T-cell (primary cell): Measurements from ENCODE around the gene XAB2. TPM values are rescaled to one million over a fixed set of nuclear protein-coding genes. Genes with fewer than 3 reads are reported as not detected.

Experiments used
- ATAC-seq, 4 experiments: fragments of 200-7000 bp in 3 of 4; fragments of 150-1000 bp in 1 of 4; cut with Tn5 transposase; replicated peaks in 1 of 4; 1 replicate in 3 of 4; 2 replicates in 1 of 4; pipeline ENCODE4 v1.10.0; 2021; ENCODE audit warnings: moderate library complexity in 3 of 4, mild to moderate bottlenecking in 2 of 4, moderate number of reproducible peaks in 1 of 4
- CTCF ChIA-PET, 2 donors: fragments of 300-600 bp; sonication (Branson Sonifier 250); formaldehyde crosslinking; loops; one replicate each; lab custom pipeline; 2022; ENCODE audit warnings: antibody characterized with exemption in 2 of 2; lab: Charles Lee
- POLR2A ChIA-PET, 2 donors: fragments of 300-600 bp; sonication (Branson Sonifier 250); formaldehyde crosslinking; loops; one replicate each; lab custom pipeline; 2022; ENCODE audit warnings: antibody characterized with exemption in 2 of 2; lab: Charles Lee
- DNase-seq, 35 experiments: peaks; one replicate each; pipeline versions ENCODE4 v3.0.0 to v3.0.0-alpha.2; 2013 to 2023
- H3K27ac ChIP-seq: one replicate; pipeline ENCODE4 v1.5.1; 2013; ENCODE audit warnings: low read length
- H3K27me3 ChIP-seq, 2 experiments: replicated peaks in 1 of 2; 1 replicate in 1 of 2; 2 replicates in 1 of 2; pipeline versions ENCODE4 v1.6.1 to v1.7.0; 2013; ENCODE audit warnings: low read length in 1 of 2, mixed read lengths in 1 of 2; ENCODE audit not compliant: control insufficient read depth in 2 of 2, insufficient read depth in 2 of 2; ENCODE audit errors: extremely low read depth in 1 of 2
- H3K36me3 ChIP-seq, 2 donors: 1 replicate in 1 of 2; 2 replicates in 1 of 2; pipeline versions ENCODE4 v1.6.1 to v1.7.0; 2013; ENCODE audit warnings: low read length in 1 of 2; ENCODE audit not compliant: control insufficient read depth in 2 of 2, insufficient read depth in 1 of 2; ENCODE audit errors: extremely low read depth in 1 of 2
- H3K4me1 ChIP-seq, 2 experiments: 1 replicate in 1 of 2; 2 replicates in 1 of 2; pipeline versions ENCODE4 v1.6.1 to v1.7.0; 2013; ENCODE audit warnings: low read length in 2 of 2, mixed read lengths in 1 of 2; ENCODE audit not compliant: insufficient read depth in 2 of 2, control insufficient read depth in 1 of 2; ENCODE audit errors: extremely low read depth in 1 of 2
- H3K4me3 ChIP-seq, 2 donors: 1 replicate in 1 of 2; 2 replicates in 1 of 2; pipeline versions ENCODE4 v1.5.1 to v1.7.0; 2013; ENCODE audit warnings: mild to moderate bottlenecking in 2 of 2, low read length in 1 of 2, moderate library complexity in 1 of 2; ENCODE audit not compliant: control insufficient read depth in 1 of 2; ENCODE audit errors: extremely low read depth in 1 of 2
- H3K9me3 ChIP-seq: 2 replicates; pipeline ENCODE4 v1.7.0; 2013
- H3K27ac Mint-ChIP-seq, 2 donors: one replicate each; pipeline ENCODE4 v1.8.0; 2020 to 2021; ENCODE audit warnings: mild to moderate bottlenecking in 2 of 2, mixed read lengths in 2 of 2
- H3K27me3 Mint-ChIP-seq, 2 donors: one replicate each; pipeline ENCODE4 v1.8.0; 2021 to 2022; ENCODE audit warnings: mixed read lengths in 2 of 2
- H3K36me3 Mint-ChIP-seq: one replicate; pipeline ENCODE4 v1.8.0; 2021; ENCODE audit warnings: mixed read lengths
- H3K4me1 Mint-ChIP-seq, 3 donors: one replicate each; pipeline ENCODE4 v1.8.0; 2020 to 2022; ENCODE audit warnings: mixed read lengths in 3 of 3, mild to moderate bottlenecking in 1 of 3
- H3K4me3 Mint-ChIP-seq, 3 donors: one replicate each; pipeline ENCODE4 v1.8.0; 2020 to 2022; ENCODE audit warnings: mild to moderate bottlenecking in 3 of 3, mixed read lengths in 3 of 3, moderate library complexity in 3 of 3
- H3K9me3 Mint-ChIP-seq, 3 donors: one replicate each; pipeline ENCODE4 v1.8.0; 2020 to 2022; ENCODE audit warnings: mixed read lengths in 3 of 3
- WGBS: methylation state at CpG from one replicate; pipeline ENCODE4 v1.1.5; 2013; ENCODE audit warnings: missing lambda C conversion rate; ENCODE audit not compliant: insufficient coverage; 5-methylcytosine and 5-hydroxymethylcytosine counted together
- total RNA-seq, 35 experiments: library from RNA in 6 of 35; stranded (reverse) in 6 of 35; fragments of 120-200 nt in 1 of 35; gene quantifications; one replicate each; pipeline versions ENCODE4 v1.2.1 to v1.2.4 and lab custom pipeline; 2013 to 2026

The XAB2 gene
- total RNA-seq, 5 donors from 2014 or later (not counting 1 experiment from before 2014, with no cell fraction given) = 59.9 to 82.6 (median 78.1) TPM

GRCh38 chr19:7663706-7664105 lies 34.4 kb upstream of the XAB2 start:
- POLR2A ChIA-PET = interaction anchor here (0.5 to 0.8 kb wide), 2 partner anchors 34 to 463 kb away, joined by 3 to 7 read pairs; partner anchors contain the start of genes PET100 (in 1 of the 2) and XAB2 (in 1 of the 2)
- H3K4me3 Mint-ChIP-seq = no peak overlapping the region

GRCh38 chr19:7662657-7663056 lies 33.3 kb upstream of the XAB2 start:
- Mint-ChIP-seq H3K9me3 (no peaks in the 10 kb centered on the region), H3K4me1 (peaks cover 6 to 9% (median 8%) of the 10 kb centered on the region in 3 donors), H3K27me3 (peaks cover 3 to 4% of the 10 kb centered on the region in 2 donors), H3K36me3 (no peaks in the 10 kb centered on the region), H3K27ac (no peak overlapping the region), H3K4me3 (no peak overlapping the region)
- H3K4me3 ChIP-seq = no peak overlapping the region
- no peaks in the 10 kb centered on the region for H3K36me3 ChIP-seq
- H3K4me1 ChIP-seq = peaks cover 3 to 13% of the 10 kb centered on the region in 2 experiments
- no peaks in the 10 kb centered on the region for H3K9me3 ChIP-seq
- DNase-seq (no peak), ATAC-seq (no peak)
- peaks cover 0 to 2% of the 10 kb centered on the region in 2 experiments for H3K27me3 ChIP-seq
- H3K27ac ChIP-seq = no peak overlapping the region
- 94% methylated on average over 8 of the region's 14 CpGs for WGBS
- ChIA-PET CTCF (interaction anchor here in 1 of 2 donors (0.6 kb wide), 1 partner anchor 114 kb away, joined by 3 read pairs; no protein-coding TSS in a partner anchor), POLR2A (no interaction called here)

More at GRCh38 chr19:7663706-7664105, 34.4 kb upstream of the XAB2 start:
- Histone ChIP-seq H3K9me3 (no peaks in the 10 kb centered on the region), H3K4me3 (no peak overlapping the region), H3K27ac (no peak overlapping the region), H3K4me1 (peaks cover 0 to 5% of the 10 kb centered on the region in 2 experiments), H3K36me3 (no peaks in the 10 kb centered on the region), H3K27me3 (peaks cover 0 to 3% of the 10 kb centered on the region in 2 experiments)
- ATAC-seq (no peak), DNase-seq (no peak)
- Mint-ChIP-seq H3K9me3 (no peaks in the 10 kb centered on the region), H3K36me3 (no peaks in the 10 kb centered on the region), H3K4me1 (peaks cover under 1 to 2% (median 1%) of the 10 kb centered on the region in 3 donors), H3K27me3 (peaks cover 4 to 5% of the 10 kb centered on the region in 2 donors), H3K27ac (no peak overlapping the region)
- WGBS = 100% methylated on average over 2 of the region's 7 CpGs
- CTCF ChIA-PET = interaction anchor here in 1 of 2 donors (0.6 kb wide), 1 partner anchor 112 kb away, joined by 3 read pairs; no protein-coding TSS in a partner anchor

- Mint-ChIP-seq H3K4me3 (no peak overlapping the region), H3K27me3 (peaks cover 2 to 3% of the 10 kb centered on the region in 2 donors), H3K36me3 (no peaks in the 10 kb centered on the region), H3K4me1 (peaks cover 12 to 15% (median 13%) of the 10 kb centered on the region in 3 donors), H3K27ac (no peak overlapping the region), H3K9me3 (no peaks in the 10 kb centered on the region)
- POLR2A ChIA-PET = no interaction called here
- H3K27me3 ChIP-seq = peaks cover 0 to 2% of the 10 kb centered on the region in 2 experiments
- H3K27ac ChIP-seq = no peak overlapping the region
- whole genome bisulfite sequencing = no CpG with 5 or more reads among the region's 8 CpGs
- CTCF ChIA-PET = interaction anchor here in 1 of 2 donors (1.9 kb wide), 1 partner anchor 32 kb away, joined by 4 read pairs; the partner anchor contains the start of gene PET100
- H3K36me3 ChIP-seq = no peaks in the 10 kb centered on the region
- no peaks in the 10 kb centered on the region for H3K9me3 ChIP-seq
- ATAC-seq (no peak), DNase-seq (no peak)
- H3K4me3 ChIP-seq = no peak overlapping the region
- H3K4me1 ChIP-seq = peaks cover 3 to 21% of the 10 kb centered on the region in 2 experiments
These were observed 32.6 kb upstream of the XAB2 start for GRCh38 chr19:7661744-7662538.

- Histone ChIP-seq H3K9me3 (no peaks in the 10 kb centered on the region), H3K36me3 (no peaks in the 10 kb centered on the region), H3K27ac (peak overlapping the region; percentile 59), H3K4me3 (peak overlapping the region in 1 of 2 donors; percentile 16), H3K4me1 (peaks cover 3 to 21% of the 10 kb centered on the region in 2 experiments), H3K27me3 (no peaks in the 10 kb centered on the region)
- Mint-ChIP-seq H3K27me3 (no peaks in the 10 kb centered on the region), H3K9me3 (no peaks in the 10 kb centered on the region), H3K4me1 (peaks cover 12 to 15% (median 13%) of the 10 kb centered on the region in 3 donors), H3K27ac (peak overlapping the region; percentile 50 to 72), H3K36me3 (no peaks in the 10 kb centered on the region), H3K4me3 (peak overlapping the region; percentile 59 to 74 (median 68))
- ChIA-PET POLR2A (no interaction called here), CTCF (interaction anchor here in 1 of 2 donors (0.5 to 1.2 kb wide), 2 partner anchors 23 to 90 kb away, joined by 3 to 4 read pairs; partner anchors contain the start of gene TRAPPC5)
- peak in 16 of 35 experiments; percentile 29 to 72 (median 41) for DNase-seq
- 6% methylated on average over 7 of the region's 9 CpGs for WGBS
- ATAC-seq = peak; percentile 71 to 99 (median 78)
These were observed 28.9 kb upstream of the XAB2 start for GRCh38 chr19:7658219-7658686.

GRCh38 chr19:7657131-7657751 lies 27.9 kb upstream of the XAB2 start:
- no peaks in the 10 kb centered on the region for H3K9me3 Mint-ChIP-seq
- WGBS = 58% methylated on average over 4 of the region's 14 CpGs
- peaks cover 3 to 28% of the 10 kb centered on the region in 2 experiments for H3K4me1 ChIP-seq
- no peaks in the 10 kb centered on the region for H3K36me3 ChIP-seq
- peak overlapping the region; percentile 18 for H3K27ac ChIP-seq
- DNase-seq (no peak), ATAC-seq (peak in 2 of 4 experiments; percentile 21 to 28)
- H3K4me3 ChIP-seq = no peak overlapping the region
- no peaks in the 10 kb centered on the region for H3K36me3 Mint-ChIP-seq
- peaks cover 18 to 21% (median 21%) of the 10 kb centered on the region in 3 donors for H3K4me1 Mint-ChIP-seq
- H3K27me3 ChIP-seq = no peaks in the 10 kb centered on the region
- H3K27ac Mint-ChIP-seq = no peak overlapping the region
- ChIA-PET CTCF (interaction anchor here in 1 of 2 donors (0.6 to 1.2 kb wide), 3 partner anchors 24 to 142 kb away, joined by 4 read pairs; partner anchors contain the start of gene TRAPPC5), POLR2A (interaction anchor here in 1 of 2 donors (0.7 kb wide), 1 partner anchor 201 kb away, joined by 4 read pairs; no protein-coding TSS in a partner anchor)
- peak overlapping the region in 1 of 3 donors; percentile 74 for H3K4me3 Mint-ChIP-seq
- no peaks in the 10 kb centered on the region for H3K9me3 ChIP-seq
- H3K27me3 Mint-ChIP-seq = no peaks in the 10 kb centered on the region
